NCI-H2029 treated with DMSO at 0.1 percent for 48 hours (cell line): ENCODE results near the gene AATK.

Experiments used
- DNase-seq: peaks from one replicate; lab custom pipeline; 2025; lab: John Stamatoyannopoulos, UW

AATK gene

DNA sequence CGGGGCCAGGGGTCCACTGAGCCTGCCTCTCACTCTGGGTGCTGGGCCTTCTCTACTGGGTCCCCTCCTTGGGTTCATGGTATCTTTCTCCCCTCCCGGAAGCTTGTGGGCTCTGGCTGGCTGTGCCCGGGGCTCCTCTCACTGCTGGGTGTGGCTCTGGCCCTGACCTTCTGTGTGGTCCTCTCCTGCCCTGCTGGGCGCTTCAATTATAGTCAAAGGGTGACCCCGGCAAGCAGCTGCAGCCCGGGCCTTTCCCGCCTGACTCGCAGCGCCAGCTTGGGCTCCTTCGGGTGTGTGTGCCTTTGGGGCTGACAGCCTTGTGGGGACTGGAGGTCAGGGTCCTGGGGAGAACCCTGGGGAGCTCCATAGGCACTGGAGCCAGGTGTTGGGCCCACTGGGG is 55.0 kb downstream of the AATK start:
- no peak for DNase-seq

GRCh38 chr17:81110488-81111040 is 55.5 kb downstream of the AATK start:
- no peak for DNase-seq

DNA sequence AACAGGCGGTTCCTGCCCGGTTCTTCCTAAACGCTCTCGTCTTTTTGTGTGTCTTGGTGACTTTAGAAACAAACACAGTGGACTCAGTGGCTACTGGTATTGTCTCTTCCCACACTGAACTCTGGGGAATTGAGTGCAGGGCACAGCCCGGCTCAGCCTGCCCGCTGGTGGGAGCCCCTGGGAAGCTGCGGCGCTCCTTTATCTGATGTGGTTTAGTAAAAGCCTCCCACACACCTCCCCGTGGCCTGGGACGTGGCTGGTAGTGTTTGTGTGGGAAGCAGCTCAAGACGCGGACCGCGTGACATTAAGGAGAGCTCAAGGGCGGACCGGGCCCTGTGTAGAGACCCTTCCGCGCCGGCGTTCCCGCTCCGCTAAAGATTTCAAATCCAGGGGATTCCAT is 56.1 kb downstream of the AATK start:
- DNase-seq, result no peak

- no peak for DNase-seq
These were observed 57.8 kb downstream of the AATK start for GRCh38 chr17:81108220-81108619.

GRCh38 chr17:81106716-81107115 is 59.3 kb downstream of the AATK start:
- no peak for DNase-seq

- no peak for DNase-seq
These were observed 62.6 kb downstream of the AATK start for GRCh38 chr17:81103379-81103778.

DNA sequence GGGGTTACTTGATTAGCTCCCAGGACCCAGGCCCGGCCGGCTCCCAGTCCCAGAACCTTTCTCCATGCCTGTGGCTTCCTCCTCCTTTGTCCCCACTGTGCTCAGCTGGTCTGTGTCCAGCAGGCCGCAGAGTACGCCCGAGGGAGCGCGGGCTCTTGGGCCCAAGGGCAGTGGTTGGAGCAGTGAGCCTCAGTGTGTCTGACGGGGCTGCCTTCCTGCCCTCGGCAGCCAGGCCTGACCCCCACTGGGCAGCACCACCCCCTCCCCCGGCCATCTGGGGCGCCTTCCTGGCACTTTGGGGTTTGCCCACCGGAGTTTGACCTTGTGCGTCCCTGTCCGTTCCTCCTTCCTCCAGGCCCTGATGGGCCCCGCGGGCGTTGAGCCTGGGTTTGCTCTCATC is 63.2 kb downstream of the AATK start:
- no peak for DNase-seq

- no peak for DNase-seq
These were observed 63.7 kb downstream of the AATK start for GRCh38 chr17:81102352-81102751.

DNA sequence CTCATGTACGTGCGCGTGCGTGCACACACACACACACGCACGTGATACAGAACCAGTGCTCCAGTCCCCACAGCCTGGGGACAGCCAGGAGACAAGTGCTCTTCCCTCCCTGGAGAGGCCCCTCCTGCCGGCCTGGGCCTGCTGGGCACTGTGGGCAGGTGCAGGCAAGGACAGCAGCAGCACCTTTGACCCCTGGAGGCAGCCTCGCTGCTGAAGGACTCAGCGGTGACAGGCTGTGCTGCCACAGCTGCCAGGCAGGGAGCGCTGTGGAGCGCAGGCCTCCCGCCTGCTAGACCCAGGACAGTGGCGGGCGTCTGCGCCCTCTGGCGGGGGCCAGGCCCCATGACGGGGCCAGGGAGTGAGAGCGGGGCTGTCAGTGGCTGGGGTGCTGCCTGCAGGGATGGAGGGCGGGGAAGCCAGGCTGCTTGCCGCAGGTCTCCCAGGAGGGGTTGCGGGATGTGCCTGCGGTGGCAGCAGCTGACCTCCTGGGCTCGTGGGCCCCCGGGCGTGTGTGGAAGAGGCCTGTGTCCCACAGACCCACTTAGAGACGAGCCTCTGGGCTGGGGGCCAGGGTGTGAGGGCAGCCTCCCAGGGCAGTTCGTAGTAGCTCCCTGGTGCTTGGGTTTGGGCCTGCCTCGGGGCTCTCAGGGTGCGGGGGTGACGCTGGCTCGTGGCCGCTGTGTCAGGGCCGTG is 64.3 kb downstream of the AATK start:
- DNase-seq, result no peak

- DNase-seq, result no peak
These were observed 65.4 kb downstream of the AATK start for GRCh38 chr17:81100668-81101067.

DNA sequence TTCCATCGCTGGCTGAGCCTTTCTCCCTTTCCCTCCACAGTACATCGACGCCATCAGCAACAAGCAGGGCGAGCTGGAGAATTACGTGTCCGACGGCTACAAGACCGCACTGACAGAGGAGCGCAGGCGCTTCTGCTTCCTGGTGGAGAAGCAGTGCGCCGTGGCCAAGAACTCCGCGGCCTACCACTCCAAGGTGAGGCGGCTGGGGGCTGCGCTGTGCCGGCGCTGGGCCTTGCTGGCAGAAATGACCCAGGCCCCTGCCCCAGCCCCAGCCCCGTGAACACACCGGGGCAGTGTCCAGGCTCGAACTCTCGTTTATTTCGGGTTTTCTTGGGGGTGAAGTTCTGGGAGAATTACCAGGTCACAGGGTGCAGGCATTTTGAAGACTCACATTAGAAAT is 66.1 kb downstream of the AATK start:
- no peak for DNase-seq

- DNase-seq, result no peak
These were observed 68.1 kb downstream of the AATK start for GRCh38 chr17:81097943-81098308.

GRCh38 chr17:81097134-81097942 is 68.7 kb downstream of the AATK start:
- no peak for DNase-seq

DNA sequence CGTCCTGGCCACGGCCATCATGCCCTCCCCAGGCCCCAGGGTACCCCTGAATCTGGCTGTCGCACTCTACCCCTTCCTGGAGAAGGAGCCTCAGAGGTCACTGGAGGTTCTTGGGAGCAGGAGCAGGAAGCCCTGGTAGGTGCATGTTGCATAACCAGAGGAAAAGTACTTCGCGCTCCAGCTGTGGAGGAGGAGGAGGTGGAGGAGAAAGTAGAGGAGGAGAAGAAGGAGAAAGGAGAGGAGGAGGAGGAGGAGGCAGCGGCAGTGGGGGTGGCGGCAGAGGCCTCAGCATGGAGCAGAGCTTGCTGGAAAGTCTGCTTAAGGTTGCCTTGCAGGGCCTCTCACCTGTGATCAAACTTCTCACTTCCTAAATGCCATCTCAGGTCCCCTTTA is 69.3 kb downstream of the AATK start:
- no peak for DNase-seq

- no peak for DNase-seq
These were observed 70.6 kb downstream of the AATK start for GRCh38 chr17:81095383-81095762.

DNA sequence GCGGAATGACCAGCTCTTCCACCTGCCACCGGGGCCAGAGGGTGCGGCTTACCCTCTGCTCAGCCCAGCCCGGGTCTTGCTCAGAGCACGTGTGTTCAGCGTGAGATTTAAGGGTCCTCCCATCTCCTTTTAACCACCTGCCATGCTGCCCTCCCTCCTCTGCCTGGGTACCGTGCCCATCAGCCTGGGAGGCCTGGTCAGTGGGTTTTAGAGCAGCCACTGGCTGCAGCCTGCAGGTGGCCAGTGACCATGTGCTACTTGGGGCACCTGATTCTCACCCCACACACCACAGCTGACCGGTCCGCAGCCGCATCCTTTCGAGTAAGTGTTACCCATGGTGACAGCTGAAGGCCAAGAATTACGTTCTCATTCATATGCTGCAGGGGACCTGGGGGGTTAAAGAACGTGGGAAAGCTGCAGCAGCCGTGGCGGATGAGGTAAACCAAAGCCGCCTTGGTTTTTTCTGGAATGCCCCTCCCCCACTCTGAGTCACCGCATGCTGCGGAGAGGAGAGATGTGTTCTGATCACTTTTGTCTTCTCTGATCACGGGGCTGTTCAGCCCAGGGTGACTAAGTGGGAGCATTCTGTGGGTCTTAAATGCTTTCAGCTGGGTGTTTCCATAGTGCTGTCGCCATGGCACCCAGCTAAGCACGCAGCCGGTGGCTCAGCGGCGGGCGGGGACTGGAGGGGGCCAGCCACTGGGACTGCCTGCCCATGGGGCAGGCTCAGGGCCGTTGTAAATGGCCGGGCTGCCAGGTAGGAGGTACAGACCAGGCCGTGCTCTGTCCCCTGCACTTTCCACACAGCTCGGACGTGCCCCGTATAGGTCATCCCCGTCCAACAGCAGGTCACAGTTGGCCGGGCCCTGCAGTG is 71.3 kb downstream of the AATK start:
- DNase-seq, result no peak

DNA sequence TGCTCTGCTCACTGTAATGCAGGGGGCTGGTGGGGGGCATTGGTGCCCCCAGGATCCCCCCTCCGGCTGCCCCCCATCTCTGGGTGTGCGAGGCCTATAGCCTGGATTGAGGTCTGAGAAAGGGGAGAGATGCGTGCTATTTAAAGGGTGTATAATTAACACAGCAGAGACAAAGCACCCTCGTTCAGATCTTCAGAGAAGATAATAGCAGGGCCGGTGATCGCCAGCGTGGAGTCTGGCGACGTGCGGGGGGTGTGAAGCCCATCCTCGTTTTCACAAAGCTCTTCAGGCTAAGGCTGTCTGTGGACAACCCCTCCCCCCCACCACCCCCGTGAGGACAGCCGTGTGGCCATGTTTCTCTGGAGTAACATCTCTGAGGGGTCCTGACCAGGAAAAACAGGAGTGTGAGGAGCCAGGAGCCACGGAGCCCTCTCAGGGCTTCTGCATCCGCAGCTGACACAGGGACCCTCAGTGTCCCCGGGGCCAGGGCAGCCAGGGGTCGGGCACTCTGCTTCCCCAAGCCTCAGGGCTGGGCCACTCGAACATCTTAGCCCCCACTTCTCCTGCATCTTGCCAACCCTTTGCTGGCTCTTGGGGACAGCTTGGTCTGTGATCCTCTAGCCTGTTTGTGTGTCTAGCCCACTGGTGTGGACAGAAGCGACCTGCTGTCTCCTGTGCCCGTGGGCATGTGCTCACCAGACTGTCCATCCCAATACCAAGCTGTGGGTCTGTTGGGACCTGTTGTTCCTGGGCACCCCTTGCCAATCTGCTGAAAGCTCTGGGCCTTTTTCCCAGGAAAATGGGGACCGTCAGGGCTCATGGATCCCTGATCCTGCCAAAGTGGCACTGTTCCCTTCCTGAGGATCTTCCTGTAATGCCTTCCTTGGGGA is 72.2 kb downstream of the AATK start:
- no peak for DNase-seq

GRCh38 chr17:81092518-81093095 is 73.4 kb downstream of the AATK start:
- DNase-seq, result no peak

DNA sequence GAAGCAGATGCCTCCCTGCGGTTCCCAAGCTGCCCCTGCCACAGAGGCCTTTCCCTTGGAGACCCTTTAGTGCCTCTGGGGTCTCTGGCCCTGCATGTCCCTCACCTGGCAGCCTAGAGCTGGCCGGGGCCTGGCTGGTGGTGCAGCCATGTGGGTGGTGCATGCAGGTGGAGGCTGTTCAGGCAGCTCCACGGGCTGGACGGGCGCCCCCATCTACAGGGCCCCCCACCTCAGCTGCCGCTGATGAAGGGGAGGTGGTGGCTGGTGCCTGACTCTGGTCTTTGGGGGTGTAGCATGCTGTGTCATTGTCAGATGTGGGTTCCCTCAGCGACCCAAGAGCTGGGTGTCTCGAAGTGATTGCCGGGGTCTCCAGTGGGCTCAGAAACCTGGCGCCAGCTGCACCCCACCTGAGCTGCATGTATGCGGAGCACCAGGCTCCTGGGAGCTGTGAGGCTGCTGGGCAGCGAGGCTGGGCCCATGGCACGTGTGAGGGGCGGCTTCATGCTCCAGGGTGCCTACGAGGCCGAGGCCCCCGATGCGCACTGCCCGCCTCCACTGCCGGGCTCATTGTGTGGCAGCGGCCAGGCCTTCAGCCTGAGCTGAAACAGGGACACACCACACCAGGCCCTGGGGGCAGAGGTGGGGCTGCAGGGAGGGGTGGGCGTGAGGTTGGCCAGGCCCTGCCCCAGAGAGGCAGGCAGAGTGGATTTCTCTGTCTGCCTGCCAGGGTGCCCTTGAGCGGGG is 74.1 kb downstream of the AATK start:
- DNase-seq, result no peak

- DNase-seq, result no peak
These were observed 74.9 kb downstream of the AATK start for GRCh38 chr17:81091154-81091553.
